Ramos (cell line): ENCODE measurements around the gene PAQR5.
"Not testable (repeated sequence)": the region's sequence is repeated elsewhere in the genome, so short reads cannot be mapped to it uniquely, and the experiment has no call there.

ENCODE experiments used
- in situ Hi-C: fragments of 300-500 bp; cut with MboI; formaldehyde crosslinking; loops from one replicate; pipeline ENCODE4 v1.14.3; 2022; ENCODE audit warnings: low sequenced_read_pairs; ENCODE audit not compliant: unreplicated experiment

The PAQR5 gene, protein sequence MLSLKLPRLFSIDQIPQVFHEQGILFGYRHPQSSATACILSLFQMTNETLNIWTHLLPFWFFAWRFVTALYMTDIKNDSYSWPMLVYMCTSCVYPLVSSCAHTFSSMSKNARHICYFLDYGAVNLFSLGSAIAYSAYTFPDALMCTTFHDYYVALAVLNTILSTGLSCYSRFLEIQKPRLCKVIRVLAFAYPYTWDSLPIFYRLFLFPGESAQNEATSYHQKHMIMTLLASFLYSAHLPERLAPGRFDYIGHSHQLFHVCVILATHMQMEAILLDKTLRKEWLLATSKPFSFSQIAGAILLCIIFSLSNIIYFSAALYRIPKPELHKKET

GRCh38 chr15:69298697-69299441, at the start of gene PAQR5:
Gene PAQR5, plus strand, starts transcription at chr15:69298912. Its CDS starts 61,169 bp downstream, at chr15:69360081.
- in situ Hi-C loops: no loop called here

- in situ Hi-C loops: no loop called here
Measured at GRCh38 chr15:69253156-69253555, 45.6 kb upstream of the PAQR5 start.

DNA sequence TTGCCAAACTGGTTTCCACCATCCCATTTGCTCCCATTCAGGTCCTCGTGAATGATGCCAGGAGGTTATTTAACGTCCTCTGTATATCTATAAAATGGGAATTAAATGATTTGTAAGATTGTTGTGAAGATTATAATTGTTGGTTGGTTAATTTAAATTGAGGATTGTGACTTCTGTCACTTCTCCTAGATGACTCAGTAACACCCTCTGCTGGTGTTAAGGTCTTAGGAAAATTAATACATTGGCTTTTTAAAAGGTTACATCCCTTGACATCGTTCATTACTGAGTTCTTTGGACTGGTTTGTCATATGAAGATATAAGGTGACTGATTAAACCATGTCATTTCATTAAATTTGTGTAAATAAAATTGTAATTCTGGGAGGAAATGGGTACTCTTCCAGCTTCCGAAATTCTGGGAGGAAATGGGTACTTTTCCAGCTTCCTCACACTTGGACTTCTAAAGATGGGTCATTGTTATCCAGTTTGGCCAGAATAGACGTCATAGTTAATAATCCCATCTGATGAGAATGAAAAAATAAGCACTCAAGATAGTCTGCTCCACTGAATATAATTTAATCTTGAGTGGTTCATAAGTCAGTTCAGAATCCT, 33.3 kb upstream of the PAQR5 start:
- in situ Hi-C loops: no loop called here

- in situ Hi-C loops: no loop called here
Measured at GRCh38 chr15:69271217-69271616, 27.5 kb upstream of the PAQR5 start.

DNA sequence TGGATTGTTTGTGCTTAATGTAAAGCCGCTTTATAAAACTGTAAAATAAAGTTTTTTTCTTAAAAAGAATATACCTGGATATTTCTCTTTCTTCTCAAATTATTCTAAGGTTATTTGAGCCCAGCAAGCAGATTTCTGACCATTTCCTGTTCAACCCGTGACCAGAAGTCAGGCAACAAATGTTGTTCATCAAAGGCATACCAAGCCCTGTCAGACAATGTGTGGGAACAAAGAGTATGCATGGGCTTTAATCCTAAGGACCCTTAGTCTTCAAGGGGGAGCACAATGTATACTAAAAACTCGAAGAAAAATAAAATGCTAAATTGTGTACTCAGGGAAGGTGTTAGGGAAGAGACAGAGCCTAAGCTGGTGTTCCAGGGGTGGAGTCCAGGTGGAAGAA, 26.6 kb upstream of the PAQR5 start:
- in situ Hi-C loops: no loop called here

DNA sequence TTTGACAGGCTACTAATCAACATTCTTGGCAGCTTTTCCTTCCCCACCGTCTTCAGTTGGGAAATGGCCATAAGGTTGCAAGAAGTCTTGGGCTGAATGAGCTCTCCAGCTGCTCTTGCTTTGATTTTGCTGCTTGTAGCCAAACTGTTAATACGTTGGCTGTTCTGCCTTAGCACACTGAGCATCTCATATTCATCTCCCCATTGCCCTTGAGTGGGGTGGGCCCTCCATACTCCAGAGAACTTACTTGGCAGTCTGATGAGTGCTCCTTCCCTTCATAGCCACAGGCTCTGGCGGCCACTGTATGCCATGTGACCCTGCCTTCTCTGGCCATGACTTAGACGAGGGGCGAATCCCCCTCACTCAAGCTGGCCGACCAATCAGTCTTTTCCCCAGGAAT, 25.8 kb upstream of the PAQR5 start:
- in situ Hi-C loops: no loop called here

GRCh38 chr15:69275074-69275670, 23.5 kb upstream of the PAQR5 start:
- in situ Hi-C loops: no loop called here

DNA sequence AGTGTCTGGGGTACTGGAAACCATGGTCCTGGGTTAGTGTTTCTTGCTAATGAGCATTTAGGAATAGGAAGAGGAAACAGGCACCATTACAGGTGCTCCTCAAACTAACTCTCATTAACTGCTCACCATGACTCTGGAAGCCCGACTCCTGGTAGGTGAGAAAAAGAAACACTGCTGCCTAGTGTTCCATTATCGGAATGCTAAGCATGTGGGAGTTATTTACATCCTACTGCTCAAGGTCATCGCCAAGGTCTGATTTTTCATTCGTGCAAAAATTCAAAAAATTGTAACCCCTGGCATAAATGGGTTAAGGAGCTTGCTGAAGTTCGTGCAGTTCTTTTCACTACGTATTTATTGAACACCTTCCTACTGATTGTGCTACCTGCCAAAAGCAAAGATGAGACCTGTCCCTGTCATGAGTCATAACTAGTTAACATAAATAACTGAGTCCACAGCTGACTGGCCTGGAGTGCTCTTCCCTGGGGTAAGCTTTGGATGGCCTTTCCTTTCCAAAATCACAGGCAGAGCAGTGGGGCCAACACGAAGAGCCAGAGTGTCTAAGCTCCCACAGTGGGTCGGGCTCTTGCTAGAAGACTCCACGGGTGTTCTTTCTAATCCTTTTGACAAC, 22.7 kb upstream of the PAQR5 start:
- in situ Hi-C loops: no loop called here

DNA sequence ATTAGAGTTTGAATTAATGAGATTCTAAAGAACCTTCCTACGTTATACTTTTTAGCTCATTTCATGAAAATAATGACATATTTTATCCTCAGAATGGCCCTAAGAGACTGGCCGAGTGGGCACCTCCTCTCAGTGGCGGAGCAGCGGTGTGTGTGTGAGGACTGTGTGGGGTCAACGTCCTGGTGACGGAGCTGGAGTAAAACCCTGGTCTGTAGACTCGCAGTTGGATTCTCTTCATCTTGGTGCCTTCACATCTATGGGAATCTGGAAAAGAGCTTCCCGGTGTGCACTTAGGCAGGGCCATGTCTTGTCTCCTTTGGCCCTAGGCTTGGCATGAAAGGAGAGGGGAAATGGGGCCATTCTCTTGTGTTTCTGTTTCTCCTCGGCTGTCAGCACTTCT, 21.4 kb upstream of the PAQR5 start:
- in situ Hi-C loops: no loop called here

GRCh38 chr15:69279636-69280035, 19.1 kb upstream of the PAQR5 start:
- in situ Hi-C loops: no loop called here

DNA sequence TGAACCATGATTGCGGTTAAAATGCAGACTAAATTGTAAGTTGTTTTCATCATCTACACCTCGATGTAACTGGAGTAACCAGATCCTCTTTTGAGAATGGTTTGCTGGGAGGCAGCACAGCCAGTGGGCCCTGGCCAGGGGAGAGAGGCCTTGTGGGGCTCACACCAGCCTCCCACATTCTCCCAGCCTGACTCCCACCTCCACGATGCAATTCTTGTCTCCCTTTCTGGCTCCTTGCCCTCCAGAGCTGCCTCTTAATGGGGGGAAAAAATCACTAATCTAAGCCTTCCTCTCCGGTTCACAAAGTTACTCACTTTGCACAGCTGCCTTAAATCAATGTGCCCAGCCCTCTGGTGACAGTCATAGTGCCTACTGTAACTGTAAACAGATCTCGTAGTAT, 17.9 kb upstream of the PAQR5 start:
- in situ Hi-C loops: no loop called here

- in situ Hi-C loops: no loop called here
Measured at GRCh38 chr15:69282104-69282743, 16.5 kb upstream of the PAQR5 start.

DNA sequence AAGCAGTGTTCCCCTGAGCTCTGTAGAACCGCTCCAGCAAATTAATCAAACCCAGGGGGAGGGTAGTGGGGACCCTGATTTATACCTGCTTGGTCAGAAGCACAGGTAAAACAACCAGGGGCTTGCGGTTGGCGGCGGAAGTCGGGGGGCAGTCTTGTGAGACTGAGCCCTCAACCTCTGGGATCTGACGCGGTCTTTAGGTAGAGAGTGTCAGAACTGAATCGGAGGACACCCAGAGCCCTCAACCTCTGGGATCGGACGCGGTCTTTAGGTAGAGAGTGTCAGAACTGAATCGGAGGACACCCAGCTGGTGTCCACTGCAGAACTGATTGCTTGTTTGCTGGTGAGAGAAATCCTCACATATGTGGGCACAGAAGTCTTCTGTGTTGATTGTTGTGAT, 12.9 kb upstream of the PAQR5 start:
- in situ Hi-C loops: no loop called here

- in situ Hi-C loops: no loop called here
Measured at GRCh38 chr15:69288011-69288410, 10.7 kb upstream of the PAQR5 start.

- in situ Hi-C loops: no loop called here
Measured at GRCh38 chr15:69288531-69289341, 10.0 kb upstream of the PAQR5 start.

DNA sequence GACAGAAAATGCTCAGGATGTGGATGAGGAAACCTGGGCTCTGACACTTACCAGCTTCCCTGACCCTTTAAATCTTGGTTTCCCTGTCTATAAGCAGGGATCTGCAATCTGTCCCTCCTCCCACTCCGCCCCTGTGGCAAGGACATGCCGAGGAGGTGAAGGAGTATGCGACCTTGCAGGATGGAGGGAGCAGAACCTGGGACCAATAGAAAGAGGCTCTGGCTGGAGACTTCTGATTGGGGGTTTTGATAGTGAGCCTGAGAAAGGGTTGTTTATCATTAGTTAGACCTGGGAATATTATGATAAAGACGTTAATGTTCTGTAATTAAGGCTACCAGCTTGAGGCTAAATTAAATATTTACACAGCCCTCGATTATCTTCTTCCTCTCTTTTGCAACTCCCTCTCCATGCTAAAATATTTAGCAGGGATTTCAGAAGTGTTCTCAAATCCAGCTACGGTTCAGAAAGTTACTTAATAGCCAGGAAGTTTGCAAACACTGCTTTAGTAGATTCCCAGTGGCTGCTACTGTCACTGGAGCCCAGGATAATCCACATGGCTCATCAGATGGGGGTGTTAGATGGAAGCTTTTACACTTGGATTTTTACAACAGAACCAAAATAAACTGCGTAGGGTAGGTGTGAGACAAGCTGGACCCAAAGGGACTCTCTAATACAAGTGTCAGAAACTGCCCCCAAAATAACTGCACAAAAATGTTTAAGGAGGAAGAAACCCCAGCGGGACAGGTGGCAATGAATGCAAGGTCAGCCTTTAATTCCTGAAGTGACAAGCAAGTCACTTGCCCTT, 9.2 kb upstream of the PAQR5 start:
- in situ Hi-C loops: no loop called here

- in situ Hi-C loops: no loop called here
Measured at GRCh38 chr15:69290346-69291164, 8.2 kb upstream of the PAQR5 start.

GRCh38 chr15:69291651-69292050, 7.1 kb upstream of the PAQR5 start:
- in situ Hi-C loops: not testable (repeated sequence)
